GM20000 (cell line): ENCODE data around the gene TMEM204.
A peak's percentile ranks its signal among the peaks of the same experiment; 100 is the strongest.

Experiments used
- DNase-seq: peaks from one replicate; pipeline ENCODE4 v3.0.0; 2012; ENCODE audit warnings: low spot score
- CTCF ChIP-seq: IDR thresholded peaks from 2 replicates; pipeline ENCODE4 v1.5.1; 2012; ENCODE audit warnings: mild to moderate bottlenecking, control low read depth; ENCODE audit errors: extremely low read depth, missing control alignments

Gene TMEM204

GRCh38 chr16:1533443-1533951, at the start of gene TMEM204:
Gene TMEM204 (plus strand): TSS chr16:1533666. CDS start chr16:1534276, 610 bp downstream.
- DNase-seq = peak; percentile 38
- TF ChIP-seq CTCF = no peak

- DNase-seq = no peak
- no peak for TF ChIP-seq CTCF
These were observed 47.5 kb upstream of the TMEM204 start for GRCh38 chr16:1485847-1486496.

GRCh38 chr16:1486551-1487390, 46.7 kb upstream of the TMEM204 start:
- no peak for TF ChIP-seq CTCF
- no peak for DNase-seq

GRCh38 chr16:1487395-1488053, 45.9 kb upstream of the TMEM204 start:
- no peak for DNase-seq
- no peak for TF ChIP-seq CTCF

- no peak for DNase-seq
These were observed 45.3 kb upstream of the TMEM204 start for GRCh38 chr16:1488054-1488601.

GRCh38 chr16:1488619-1489018, 44.8 kb upstream of the TMEM204 start, which contains the start of gene PTX4:
Gene PTX4 (minus strand): TSS chr16:1488944. CDS start chr16:1488909, 35 bp downstream.
- no peak for DNase-seq
- no peak for TF ChIP-seq CTCF

More at GRCh38 chr16:1488054-1488601, 45.3 kb upstream of the TMEM204 start:
- TF ChIP-seq CTCF = no peak
